Measurements from ENCODE around the gene TULP3. TPM values are rescaled to one million over a fixed set of nuclear protein-coding genes. Genes with fewer than 3 reads are reported as not detected.

Gene TULP3
- total and polyA plus RNA-seq, 7 donors, result 3.9 to 9.1 (median 7.1) TPM

DNA sequence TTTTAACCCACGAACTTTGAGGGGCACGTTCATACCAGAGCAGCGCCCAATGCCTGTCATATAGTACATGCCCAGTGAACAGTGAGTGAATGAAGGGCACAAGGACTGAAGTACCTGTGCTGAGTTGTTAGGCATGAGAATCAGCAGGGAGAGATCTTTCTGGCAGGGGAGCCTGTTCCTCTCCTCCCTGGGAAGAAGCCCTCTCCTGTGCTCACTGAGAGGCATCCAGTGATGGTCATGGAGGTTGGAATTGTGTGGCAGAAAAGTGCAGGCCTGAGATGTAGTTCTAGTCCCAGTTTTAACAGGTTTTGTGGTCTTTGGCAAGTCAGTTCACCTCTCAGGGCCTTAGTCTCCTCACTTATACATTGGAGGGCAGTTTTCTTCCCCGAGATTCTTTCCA lies 89.1 kb downstream of the TULP3 start:
- Histone ChIP-seq H3K4me3 (no peak overlapping the region), H3K36me3 (ENCODE audit: insufficient read depth in 1 of 2, low read depth in 1 of 2) (peaks cover 0 to 38% of the 10 kb centered on the region in 2 donors), H3K27ac (peak overlapping the region; percentile 81), H3K27me3 (ENCODE audit: insufficient read depth in 3 of 3, low read length in 2 of 3) (no peaks in the 10 kb centered on the region), H3K4me1 (peaks cover 73% of the 10 kb centered on the region), H3K9me3 (no peaks in the 10 kb centered on the region)
- intact Hi-C loops (cut with DNase I), result no loop called here
- no peak for DNase-seq
- ATAC-seq, result no peak
- WGBS, 3 donors, result 85 to 92% (median 85%) methylated on average over 4 of the region's 4 CpGs
- TF ChIP-seq, protein P1, sequence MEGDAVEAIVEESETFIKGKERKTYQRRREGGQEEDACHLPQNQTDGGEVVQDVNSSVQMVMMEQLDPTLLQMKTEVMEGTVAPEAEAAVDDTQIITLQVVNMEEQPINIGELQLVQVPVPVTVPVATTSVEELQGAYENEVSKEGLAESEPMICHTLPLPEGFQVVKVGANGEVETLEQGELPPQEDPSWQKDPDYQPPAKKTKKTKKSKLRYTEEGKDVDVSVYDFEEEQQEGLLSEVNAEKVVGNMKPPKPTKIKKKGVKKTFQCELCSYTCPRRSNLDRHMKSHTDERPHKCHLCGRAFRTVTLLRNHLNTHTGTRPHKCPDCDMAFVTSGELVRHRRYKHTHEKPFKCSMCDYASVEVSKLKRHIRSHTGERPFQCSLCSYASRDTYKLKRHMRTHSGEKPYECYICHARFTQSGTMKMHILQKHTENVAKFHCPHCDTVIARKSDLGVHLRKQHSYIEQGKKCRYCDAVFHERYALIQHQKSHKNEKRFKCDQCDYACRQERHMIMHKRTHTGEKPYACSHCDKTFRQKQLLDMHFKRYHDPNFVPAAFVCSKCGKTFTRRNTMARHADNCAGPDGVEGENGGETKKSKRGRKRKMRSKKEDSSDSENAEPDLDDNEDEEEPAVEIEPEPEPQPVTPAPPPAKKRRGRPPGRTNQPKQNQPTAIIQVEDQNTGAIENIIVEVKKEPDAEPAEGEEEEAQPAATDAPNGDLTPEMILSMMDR (IDR thresholded peaks at IDR 0.05), result no peak

DNA sequence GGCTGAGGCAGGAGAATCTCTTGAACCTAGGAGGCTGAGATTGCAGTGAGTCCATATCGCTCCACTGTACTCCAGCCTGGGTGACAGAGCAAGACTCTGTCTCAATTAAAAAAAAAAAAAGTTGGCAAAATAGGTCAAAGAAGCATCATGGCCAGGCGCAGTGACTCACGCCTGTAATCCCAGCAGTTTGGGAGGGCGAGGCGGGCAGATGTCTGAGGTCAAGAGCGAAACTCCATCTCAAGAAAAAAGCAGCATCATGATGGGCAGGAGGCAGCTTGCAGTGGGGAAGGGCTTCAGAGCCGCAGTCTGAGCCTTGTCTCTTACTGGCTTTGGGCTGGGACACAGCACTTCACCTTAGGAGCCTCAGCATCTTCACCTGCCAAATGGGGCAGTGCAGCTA lies 89.9 kb downstream of the TULP3 start:
- TF ChIP-seq, protein P1 (IDR thresholded peaks at IDR 0.05), result no peak
- ATAC-seq (no peak), DNase-seq (no peak)
- intact Hi-C loops (cut with DNase I), result no loop called here
- Histone ChIP-seq H3K4me3 (no peak overlapping the region), H3K27me3 (ENCODE audit: insufficient read depth in 3 of 3, low read length in 2 of 3) (no peaks in the 10 kb centered on the region), H3K36me3 (ENCODE audit: insufficient read depth in 1 of 2, low read depth in 1 of 2) (peaks cover 0 to 38% of the 10 kb centered on the region in 2 donors), H3K4me1 (peaks cover 65% of the 10 kb centered on the region), H3K9me3 (no peaks in the 10 kb centered on the region), H3K27ac (peak overlapping the region; percentile 81)
- WGBS, 3 donors, result 73 to 90% (median 82%) methylated on average over 7 of the region's 7 CpGs

DNA sequence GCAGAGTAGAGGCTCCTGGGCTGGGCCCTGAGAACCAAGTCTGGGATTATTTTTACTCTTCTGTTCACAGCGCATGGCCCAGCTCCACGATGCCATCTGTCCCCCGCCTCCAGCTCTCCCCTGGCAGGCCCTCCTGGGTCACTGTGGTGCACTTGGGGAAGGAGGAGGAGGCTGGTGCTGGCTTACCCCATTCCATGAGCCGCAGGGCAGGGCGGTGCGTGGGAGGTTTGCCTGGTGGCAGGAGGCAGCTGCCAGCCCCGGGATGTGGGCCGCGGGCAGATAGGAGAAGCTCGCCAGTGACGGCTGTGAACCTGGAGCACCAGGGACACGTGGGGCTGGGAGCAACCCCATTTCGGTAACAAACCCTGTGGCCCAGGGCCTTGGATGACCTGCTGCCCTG lies 91.7 kb downstream of the TULP3 start:
- peaks cover 0 to 38% of the 10 kb centered on the region in 2 donors for H3K36me3 ChIP-seq (ENCODE audit: insufficient read depth in 1 of 2, low read depth in 1 of 2)
- peak overlapping the region; percentile 28 for H3K4me3 ChIP-seq
- H3K9me3 ChIP-seq, result no peaks in the 10 kb centered on the region
- peaks cover 51% of the 10 kb centered on the region for H3K4me1 ChIP-seq
- peak; percentile 92 to 96 (median 94) for ATAC-seq
- H3K27me3 ChIP-seq (ENCODE audit: insufficient read depth in 3 of 3, low read length in 2 of 3), result no peaks in the 10 kb centered on the region
- TF ChIP-seq, protein P1 (IDR thresholded peaks at IDR 0.05), result no peak
- H3K27ac ChIP-seq, result peak overlapping the region; percentile 81
- peak; percentile 81 to 93 for DNase-seq
- WGBS, 3 donors, result 26 to 34% (median 31%) methylated on average over 13 of the region's 13 CpGs
- intact Hi-C loops (cut with DNase I), result no loop called here

GRCh38 chr12:2984249-2984648 lies 93.6 kb downstream of the TULP3 start:
- Histone ChIP-seq H3K36me3 (ENCODE audit: insufficient read depth in 1 of 2, low read depth in 1 of 2) (peaks cover 0 to 27% of the 10 kb centered on the region in 2 donors), H3K27me3 (ENCODE audit: insufficient read depth in 3 of 3, low read length in 2 of 3) (no peaks in the 10 kb centered on the region), H3K4me1 (peaks cover 47% of the 10 kb centered on the region), H3K27ac (peak overlapping the region; percentile 81), H3K9me3 (no peaks in the 10 kb centered on the region), H3K4me3 (no peak overlapping the region)
- no peak for ATAC-seq
- TF ChIP-seq, protein P1 (IDR thresholded peaks at IDR 0.05), result no peak
- 78 to 83% (median 80%) methylated on average over 5 of the region's 5 CpGs for WGBS, 3 donors
- intact Hi-C loops (cut with DNase I), result no loop called here
- DNase-seq, result no peak

DNA sequence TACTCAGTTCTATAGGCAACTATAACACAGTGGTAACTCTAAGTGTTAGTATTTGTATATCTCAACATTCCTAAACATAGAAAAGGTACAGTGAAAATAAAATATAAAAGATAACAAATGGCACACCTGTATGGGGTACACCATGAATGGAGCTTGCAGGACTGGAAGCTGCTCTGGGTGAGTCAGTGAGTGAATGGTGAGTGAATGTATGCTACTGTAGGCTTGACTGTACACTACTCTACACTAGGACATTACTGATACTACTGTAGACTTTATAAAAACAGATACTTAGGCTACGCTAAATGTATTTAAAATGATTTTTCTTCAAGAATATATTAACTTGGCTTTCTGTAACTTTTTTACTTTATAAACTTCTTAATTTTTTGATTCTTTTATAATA lies 94.0 kb downstream of the TULP3 start:
- 97 to 100% (median 97%) methylated on average over 1 of the region's 1 CpG for WGBS, 3 donors
- H3K27me3 ChIP-seq (ENCODE audit: insufficient read depth in 3 of 3, low read length in 2 of 3), result no peaks in the 10 kb centered on the region
- intact Hi-C loops (cut with DNase I), result no loop called here
- no peaks in the 10 kb centered on the region for H3K9me3 ChIP-seq
- H3K4me3 ChIP-seq, result no peak overlapping the region
- DNase-seq (no peak), ATAC-seq (no peak)
- H3K27ac ChIP-seq, result peak overlapping the region; percentile 81
- peaks cover 42% of the 10 kb centered on the region for H3K4me1 ChIP-seq
- peaks cover 0 to 22% of the 10 kb centered on the region in 2 donors for H3K36me3 ChIP-seq (ENCODE audit: insufficient read depth in 1 of 2, low read depth in 1 of 2)
- TF ChIP-seq, protein P1 (IDR thresholded peaks at IDR 0.05), result no peak
